SH-SY5Y (cell line): ENCODE data around the gene UBE2G1.

Experiments used
- GATA2 ChIP-seq: IDR thresholded peaks from 2 replicates; pipeline ENCODE4 v1.6.1; 2011; ENCODE audit warnings: mild to moderate bottlenecking, low read depth, low read length
- GATA3 ChIP-seq: IDR thresholded peaks from 2 replicates; pipeline ENCODE4 v1.6.1; 2011; ENCODE audit warnings: low read depth, mild to moderate bottlenecking, low read length, moderate library complexity

DNA sequence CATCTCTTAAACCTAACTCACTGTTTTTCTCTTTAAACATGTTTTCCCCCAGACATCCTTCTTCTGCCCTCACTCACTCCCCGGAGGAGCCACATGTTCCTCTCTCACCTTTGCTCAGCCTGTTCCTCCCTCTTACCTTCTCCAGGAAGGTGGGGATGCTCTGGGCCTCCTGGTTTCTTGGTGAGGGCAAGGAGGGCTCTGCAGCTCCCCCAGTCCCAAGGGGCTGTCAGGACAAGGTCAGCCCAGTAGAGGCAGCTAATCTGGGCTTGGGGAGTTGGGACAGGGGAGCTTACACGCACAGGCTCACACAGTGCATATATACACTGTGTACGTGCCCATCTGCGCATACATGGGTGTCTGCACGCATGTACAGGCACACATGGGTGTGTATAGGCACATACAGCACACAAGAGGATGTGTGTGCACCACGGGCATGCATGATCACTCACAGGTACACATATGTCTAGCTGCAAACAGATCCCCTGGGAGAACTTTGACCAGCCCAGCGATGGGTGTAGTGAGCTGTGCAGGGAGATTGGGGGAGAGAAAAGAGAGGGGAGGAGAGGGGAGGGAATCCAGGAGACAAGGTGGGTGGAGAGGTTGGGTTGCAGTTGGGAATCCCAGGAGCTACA lies 38.7 kb upstream of the UBE2G1 start:
- TF ChIP-seq GATA2 (no peak), GATA3 (no peak)
